NCI-H1092 (cell line): ENCODE data around the gene LIMS1.
A peak's percentile ranks its signal among the peaks of the same experiment; 100 is the strongest.
"Not testable (repeated sequence)": the region's sequence is repeated elsewhere in the genome, so short reads cannot be mapped to it uniquely, and the experiment has no call there.

Experiments used
- DNase-seq: peaks from one replicate; lab custom pipeline; 2025; lab: John Stamatoyannopoulos, UW

Gene LIMS1

DNA sequence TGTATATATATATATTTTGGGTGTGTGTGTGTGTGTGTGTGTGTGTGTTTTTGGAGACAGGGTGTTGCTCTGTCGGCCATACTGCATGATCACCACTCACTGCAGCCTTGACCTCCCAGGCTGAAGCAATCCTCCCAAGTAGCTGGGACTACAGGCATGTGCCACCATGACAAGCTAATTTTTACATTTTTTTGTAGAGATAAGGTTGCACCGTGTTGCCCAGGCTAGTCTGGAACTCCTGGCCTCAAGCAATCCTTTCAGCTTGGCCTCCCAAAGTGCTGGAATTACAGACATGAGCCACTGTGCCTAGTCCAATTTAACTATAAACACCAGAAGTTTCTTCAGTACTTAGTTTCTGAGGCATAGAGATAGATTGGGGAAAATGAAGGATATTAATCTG lies 18.3 kb downstream of the LIMS1 start:
- DNase-seq: no peak

GRCh38 chr2:108553209-108553919 lies 19.1 kb downstream of the LIMS1 start:
- DNase-seq: no peak

GRCh38 chr2:108554528-108554927 lies 20.3 kb downstream of the LIMS1 start:
- no peak for DNase-seq

DNA sequence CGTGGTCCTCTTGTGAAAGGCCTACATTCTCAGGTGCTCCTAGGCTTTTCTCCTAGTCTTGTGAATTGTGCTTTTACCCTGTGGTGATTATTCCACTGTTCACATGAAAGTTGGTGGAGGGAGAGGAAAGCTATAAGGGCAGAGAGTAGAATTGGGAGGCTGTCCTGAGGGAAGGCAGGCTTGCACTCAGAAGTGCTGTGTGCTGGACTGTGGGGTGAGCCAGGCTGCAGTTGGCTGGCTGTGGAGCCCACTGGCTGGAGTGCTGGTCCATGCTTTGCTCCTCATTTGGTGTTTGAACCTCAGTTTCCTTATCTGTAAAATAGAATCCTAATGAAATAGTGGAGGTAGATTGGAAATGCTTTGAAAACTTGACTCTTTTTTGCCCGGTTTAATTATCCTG lies 21.3 kb downstream of the LIMS1 start:
- DNase-seq: no peak

GRCh38 chr2:108556581-108556980 lies 22.3 kb downstream of the LIMS1 start:
- not testable (repeated sequence) for DNase-seq

DNA sequence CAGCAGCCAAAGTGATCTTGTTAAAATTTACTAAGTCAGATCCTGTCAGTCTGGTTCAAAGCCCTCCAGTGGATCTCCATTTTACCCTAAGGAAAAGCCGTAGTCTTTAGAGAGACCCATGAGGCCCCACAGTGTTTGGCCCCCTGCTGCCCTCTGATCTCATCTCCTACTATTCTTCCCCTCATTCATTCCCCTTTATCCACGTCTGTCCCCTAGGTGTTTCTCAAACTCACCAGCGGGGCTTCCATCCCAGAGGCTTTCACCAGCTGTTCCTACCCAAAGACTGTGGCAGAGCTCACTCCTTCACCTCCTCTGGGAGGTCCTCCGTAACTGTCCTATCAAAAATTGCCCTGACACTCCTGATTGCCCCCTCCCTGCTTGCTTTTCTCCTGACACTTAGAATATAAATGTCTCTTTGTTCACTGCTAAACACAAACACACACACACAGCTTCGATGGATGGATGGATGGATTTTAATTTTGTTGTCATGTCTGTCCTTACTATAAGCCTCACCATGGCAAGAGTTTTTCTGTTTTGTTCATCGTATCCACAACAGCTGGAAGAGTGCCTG lies 26.1 kb downstream of the LIMS1 start:
- no peak for DNase-seq

- no peak for DNase-seq
Observed at GRCh38 chr2:108560895-108561530, 26.7 kb downstream of the LIMS1 start.

GRCh38 chr2:108562274-108562673 lies 28.0 kb downstream of the LIMS1 start:
- no peak for DNase-seq

GRCh38 chr2:108564510-108564909 lies 30.2 kb downstream of the LIMS1 start:
- no peak for DNase-seq

GRCh38 chr2:108565778-108566375 lies 31.6 kb downstream of the LIMS1 start:
- no peak for DNase-seq

- no peak for DNase-seq
Observed at GRCh38 chr2:108570416-108570815, 36.1 kb downstream of the LIMS1 start.

GRCh38 chr2:108571286-108571685 lies 37.0 kb downstream of the LIMS1 start:
- no peak for DNase-seq

- DNase-seq: no peak
Observed at GRCh38 chr2:108573061-108573460, 38.8 kb downstream of the LIMS1 start.

DNA sequence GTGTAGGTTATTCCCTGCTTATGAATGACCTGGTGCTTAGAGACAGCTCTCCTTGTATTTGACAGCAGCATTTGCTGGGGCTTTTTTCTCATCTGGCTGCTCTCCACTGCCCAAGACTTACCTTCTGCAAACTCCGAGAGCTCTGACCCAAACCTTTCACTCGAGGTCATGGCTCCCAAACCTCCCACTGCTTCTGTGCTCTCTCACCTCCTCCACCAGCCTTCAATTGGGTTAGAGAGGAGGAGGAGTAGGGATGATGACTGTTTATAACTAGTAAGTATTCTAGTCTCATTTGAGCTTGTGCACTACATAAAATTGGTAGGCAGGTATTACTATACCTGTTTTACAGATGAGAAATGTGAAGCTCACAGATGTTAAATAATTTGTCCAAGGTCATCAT lies 40.1 kb downstream of the LIMS1 start:
- DNase-seq: no peak

- no peak for DNase-seq
Observed at GRCh38 chr2:108575132-108575966, 41.1 kb downstream of the LIMS1 start.

GRCh38 chr2:108577099-108577498 lies 42.8 kb downstream of the LIMS1 start:
- no peak for DNase-seq

- no peak for DNase-seq
Observed at GRCh38 chr2:108579623-108580022, 45.4 kb downstream of the LIMS1 start.

DNA sequence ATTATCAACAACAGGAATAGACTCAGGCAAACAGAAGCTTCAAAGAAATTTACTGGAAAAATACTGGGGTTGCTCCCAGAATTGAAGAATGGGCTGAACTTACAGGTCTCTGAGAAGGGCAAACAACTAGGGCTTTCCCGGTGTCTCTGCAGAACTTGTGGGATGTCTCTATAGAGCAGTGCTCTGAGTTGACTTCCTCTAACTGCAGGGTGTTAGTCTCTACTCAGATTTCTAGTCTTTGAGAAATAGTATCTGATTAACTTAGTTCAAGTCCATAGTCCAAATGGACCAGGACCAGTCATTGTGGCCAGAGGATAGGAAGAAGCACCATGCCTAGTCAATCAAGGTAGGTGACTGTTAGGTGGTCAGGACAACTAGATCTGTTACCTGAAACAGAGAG lies 45.8 kb downstream of the LIMS1 start:
- no peak for DNase-seq

GRCh38 chr2:108583903-108584520 lies 49.7 kb downstream of the LIMS1 start:
- peak; percentile 59 for DNase-seq

GRCh38 chr2:108585436-108585835 lies 51.2 kb downstream of the LIMS1 start:
- no peak for DNase-seq

DNA sequence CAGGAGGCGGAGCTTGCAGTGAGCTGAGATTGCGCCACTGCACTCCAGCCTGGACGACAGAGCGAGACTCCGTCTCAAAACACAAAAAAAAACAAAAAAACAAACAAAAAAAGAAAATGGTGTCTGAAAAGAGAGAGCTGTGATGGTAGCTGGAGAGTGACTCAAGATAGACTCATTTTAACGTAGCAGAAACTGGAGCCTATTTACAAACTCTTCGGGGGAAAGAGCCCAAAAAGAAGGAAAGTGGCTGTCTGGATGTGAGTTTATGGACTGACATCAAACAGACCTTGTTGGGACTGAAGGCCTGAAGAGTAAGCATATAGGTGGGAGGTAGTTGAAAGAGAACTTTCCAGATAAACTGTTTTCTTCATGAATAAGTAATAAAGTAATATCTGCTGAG lies 51.8 kb downstream of the LIMS1 start:
- no peak for DNase-seq

DNA sequence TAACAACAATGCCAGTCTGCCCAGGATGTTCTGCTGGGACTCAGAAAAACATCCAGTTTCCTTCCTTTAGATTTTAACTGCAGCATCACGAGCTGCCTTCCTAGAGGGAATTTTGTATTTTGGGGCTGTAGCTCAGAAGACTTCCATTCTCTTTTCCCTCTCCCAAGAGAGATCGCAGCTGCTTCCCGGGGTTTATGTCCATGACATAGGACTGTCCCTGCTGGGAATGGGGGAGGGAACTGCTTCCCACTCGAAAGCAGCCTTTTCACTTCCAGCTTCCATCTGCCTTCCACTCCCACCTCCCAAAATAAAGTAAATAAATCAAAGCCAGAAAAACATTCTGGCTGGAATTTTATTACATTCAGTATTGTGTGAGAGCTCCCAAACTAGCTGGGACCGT lies 52.4 kb downstream of the LIMS1 start:
- DNase-seq: no peak
